ENCODE data around the gene VPS25. TPM values are rescaled to one million over a fixed set of nuclear protein-coding genes. Genes with fewer than 3 reads are reported as not detected.
"Not testable (repeated sequence)": the region's sequence is repeated elsewhere in the genome, so short reads cannot be mapped to it uniquely, and the experiment has no call there.

The VPS25 gene
- total RNA-seq, 1 experiment from 2014 or later, result 48.4 TPM

GRCh38 chr17:42761638-42762037 is 11.6 kb upstream of the VPS25 start:
- ChIA-PET CTCF (no interaction called here), POLR2A (ENCODE audit: unreplicated experiment) (no interaction called here)
- H3K36me3 ChIP-seq (ENCODE audit: low read depth), result no peaks in the 10 kb centered on the region
- H3F3A ChIP-seq (ENCODE audit: insufficient read depth, low read depth), result no peaks in the 10 kb centered on the region
- no peak overlapping the region; the same call in 1 of the 2 replicates for H3K4me2 ChIP-seq
- intact Hi-C loops (cut with micrococcal nuclease; ENCODE audit: unreplicated experiment), result loop anchor here (2.0 kb wide), 1 partner anchor 41 kb away; no protein-coding TSS in a partner anchor
- no peak for DNase-seq
- no peaks in the 10 kb centered on the region for H4K20me1 ChIP-seq (ENCODE audit: insufficient read depth)
- no TSS peak for BruUV-seq (replicated peaks)
- H3K4me3 ChIP-seq, result no peak overlapping the region
- H3K9me2 ChIP-seq (ENCODE audit: insufficient read depth), result no peaks in the 10 kb centered on the region
- H3K79me2 ChIP-seq (ENCODE audit: low read depth), result no peaks in the 10 kb centered on the region
- H3K4me1 ChIP-seq (replicated peaks; ENCODE audit: insufficient read depth), result no peaks in the 10 kb centered on the region
- no peaks in the 10 kb centered on the region for H3K9me3 ChIP-seq (ENCODE audit: insufficient read depth, low read depth)
- H3K27ac ChIP-seq, result no peak overlapping the region
- H3K27me3 ChIP-seq (ENCODE audit: insufficient read depth, low read depth), result peaks cover 17% of the 10 kb centered on the region
- TF ChIP-seq EZH2 (IDR thresholded peaks at IDR 0.05; ENCODE audit: low read depth), result no peak
- no peak for TF ChIP-seq CTCF (conservative IDR thresholded peaks at IDR 0.05)
- H2AFZ ChIP-seq, result no peak overlapping the region

- Histone ChIP-seq H3K4me1 (replicated peaks; ENCODE audit: insufficient read depth) (no peaks in the 10 kb centered on the region), H3K4me3 (no peak overlapping the region), H3K27ac (no peak overlapping the region), H3K36me3 (ENCODE audit: low read depth) (no peaks in the 10 kb centered on the region), H2AFZ (no peak overlapping the region), H3K9me2 (ENCODE audit: insufficient read depth) (no peaks in the 10 kb centered on the region), H3F3A (ENCODE audit: insufficient read depth, low read depth) (no peaks in the 10 kb centered on the region), H4K20me1 (ENCODE audit: insufficient read depth) (no peaks in the 10 kb centered on the region), H3K27me3 (ENCODE audit: insufficient read depth, low read depth) (peaks cover 6% of the 10 kb centered on the region; the same call in 1 of the 2 replicates), H3K79me2 (ENCODE audit: low read depth) (no peaks in the 10 kb centered on the region), H3K9me3 (ENCODE audit: insufficient read depth, low read depth) (no peaks in the 10 kb centered on the region), H3K4me2 (no peak overlapping the region)
- intact Hi-C loops (cut with micrococcal nuclease; ENCODE audit: unreplicated experiment), result no loop called here
- POLR2A ChIA-PET (ENCODE audit: unreplicated experiment), result interaction anchor here (0.6 to 1.0 kb wide), 2 partner anchors 235 to 357 kb away, joined by 4 to 5 read pairs; no protein-coding TSS in a partner anchor
- no peak for TF ChIP-seq CTCF (conservative IDR thresholded peaks at IDR 0.05)
- TF ChIP-seq EZH2 (IDR thresholded peaks at IDR 0.05; ENCODE audit: low read depth), result no peak
- BruUV-seq (replicated peaks), result no TSS peak
- DNase-seq, result no peak
- CTCF ChIA-PET, result no interaction called here
These were observed 7.1 kb upstream of the VPS25 start for GRCh38 chr17:42766124-42766523.

- POLR2A ChIA-PET (ENCODE audit: unreplicated experiment), result no interaction called here
- Histone ChIP-seq H3K4me3 (no peak overlapping the region), H3F3A (ENCODE audit: insufficient read depth, low read depth) (no peaks in the 10 kb centered on the region), H2AFZ (no peak overlapping the region), H3K27me3 (ENCODE audit: insufficient read depth, low read depth) (no peaks in the 10 kb centered on the region), H3K4me2 (no peak overlapping the region), H4K20me1 (ENCODE audit: insufficient read depth) (no peaks in the 10 kb centered on the region), H3K4me1 (replicated peaks; ENCODE audit: insufficient read depth) (no peaks in the 10 kb centered on the region; the same call in 1 of the 2 replicates), H3K36me3 (ENCODE audit: low read depth) (no peaks in the 10 kb centered on the region), H3K27ac (no peak overlapping the region), H3K9me2 (ENCODE audit: insufficient read depth) (no peaks in the 10 kb centered on the region), H3K79me2 (ENCODE audit: low read depth) (no peaks in the 10 kb centered on the region), H3K9me3 (ENCODE audit: insufficient read depth, low read depth) (no peaks in the 10 kb centered on the region)
- TF ChIP-seq CTCF (conservative IDR thresholded peaks at IDR 0.05), result no peak
- TF ChIP-seq EZH2 (IDR thresholded peaks at IDR 0.05; ENCODE audit: low read depth), result no peak
- DNase-seq, result no peak
- no TSS peak for BruUV-seq (replicated peaks)
- intact Hi-C loops (cut with micrococcal nuclease; ENCODE audit: unreplicated experiment), result no loop called here
- CTCF ChIA-PET, result no interaction called here
These were observed 5.7 kb upstream of the VPS25 start for GRCh38 chr17:42767512-42767911.

GRCh38 chr17:42768006-42768405 is 5.2 kb upstream of the VPS25 start:
- H3F3A ChIP-seq (ENCODE audit: insufficient read depth, low read depth); BruUV-seq (replicated peaks); H3K9me2 ChIP-seq (ENCODE audit: insufficient read depth); H3K4me2 ChIP-seq; H3K79me2 ChIP-seq (ENCODE audit: low read depth); intact Hi-C loops (cut with micrococcal nuclease; ENCODE audit: unreplicated experiment); H3K9me3 ChIP-seq (ENCODE audit: insufficient read depth, low read depth); H2AFZ ChIP-seq; H3K27ac ChIP-seq; H3K27me3 ChIP-seq (ENCODE audit: insufficient read depth, low read depth); POLR2A ChIA-PET (ENCODE audit: unreplicated experiment); H3K36me3 ChIP-seq (ENCODE audit: low read depth); H3K4me3 ChIP-seq; H3K4me1 ChIP-seq (replicated peaks; ENCODE audit: insufficient read depth); CTCF ChIA-PET; H4K20me1 ChIP-seq (ENCODE audit: insufficient read depth); DNase-seq: not testable (repeated sequence)

GRCh38 chr17:42769964-42770363 is 3.3 kb upstream of the VPS25 start:
- DNase-seq, result not testable (repeated sequence)

More at GRCh38 chr17:42769964-42770363, 3.3 kb upstream of the VPS25 start:
- intact Hi-C loops (cut with micrococcal nuclease; ENCODE audit: unreplicated experiment); H3F3A ChIP-seq (ENCODE audit: insufficient read depth, low read depth); H3K4me3 ChIP-seq; H3K9me2 ChIP-seq (ENCODE audit: insufficient read depth); BruUV-seq (replicated peaks); H2AFZ ChIP-seq; POLR2A ChIA-PET (ENCODE audit: unreplicated experiment); H3K9me3 ChIP-seq (ENCODE audit: insufficient read depth, low read depth); H3K27me3 ChIP-seq (ENCODE audit: insufficient read depth, low read depth); H3K27ac ChIP-seq; H4K20me1 ChIP-seq (ENCODE audit: insufficient read depth); H3K4me2 ChIP-seq; H3K36me3 ChIP-seq (ENCODE audit: low read depth): not testable (repeated sequence)
- peaks cover 12% of the 10 kb centered on the region for H3K4me1 ChIP-seq (replicated peaks; ENCODE audit: insufficient read depth)
- CTCF ChIA-PET, result interaction anchor here (0.7 kb wide), 2 partner anchors 10 to 53 kb away, joined by 3 read pairs; no protein-coding TSS in a partner anchor
- peaks cover 17% of the 10 kb centered on the region for H3K79me2 ChIP-seq (ENCODE audit: low read depth)

Measured in PC-9 (cell line).